ENCODE measurements around the gene SPHK2.
A peak's percentile ranks its signal among the peaks of the same experiment; 100 is the strongest.
"Not testable (repeated sequence)": the region's sequence is repeated elsewhere in the genome, so short reads cannot be mapped to it uniquely, and the experiment has no call there.

SPHK2 gene

GRCh38 chr19:48637449-48637947 is 18.2 kb downstream of the SPHK2 start:
- peak; percentile 97 to 98 for DNase-seq (ENCODE audit: low read depth in 2 of 2)

- peak in 1 of 2 donors; percentile 62 for DNase-seq (ENCODE audit: low read depth in 2 of 2)
Measured at GRCh38 chr19:48637948-48638830, 18.9 kb downstream of the SPHK2 start.

GRCh38 chr19:48638831-48639381 is 19.6 kb downstream of the SPHK2 start:
- no peak for DNase-seq (ENCODE audit: low read depth in 2 of 2)

DNA sequence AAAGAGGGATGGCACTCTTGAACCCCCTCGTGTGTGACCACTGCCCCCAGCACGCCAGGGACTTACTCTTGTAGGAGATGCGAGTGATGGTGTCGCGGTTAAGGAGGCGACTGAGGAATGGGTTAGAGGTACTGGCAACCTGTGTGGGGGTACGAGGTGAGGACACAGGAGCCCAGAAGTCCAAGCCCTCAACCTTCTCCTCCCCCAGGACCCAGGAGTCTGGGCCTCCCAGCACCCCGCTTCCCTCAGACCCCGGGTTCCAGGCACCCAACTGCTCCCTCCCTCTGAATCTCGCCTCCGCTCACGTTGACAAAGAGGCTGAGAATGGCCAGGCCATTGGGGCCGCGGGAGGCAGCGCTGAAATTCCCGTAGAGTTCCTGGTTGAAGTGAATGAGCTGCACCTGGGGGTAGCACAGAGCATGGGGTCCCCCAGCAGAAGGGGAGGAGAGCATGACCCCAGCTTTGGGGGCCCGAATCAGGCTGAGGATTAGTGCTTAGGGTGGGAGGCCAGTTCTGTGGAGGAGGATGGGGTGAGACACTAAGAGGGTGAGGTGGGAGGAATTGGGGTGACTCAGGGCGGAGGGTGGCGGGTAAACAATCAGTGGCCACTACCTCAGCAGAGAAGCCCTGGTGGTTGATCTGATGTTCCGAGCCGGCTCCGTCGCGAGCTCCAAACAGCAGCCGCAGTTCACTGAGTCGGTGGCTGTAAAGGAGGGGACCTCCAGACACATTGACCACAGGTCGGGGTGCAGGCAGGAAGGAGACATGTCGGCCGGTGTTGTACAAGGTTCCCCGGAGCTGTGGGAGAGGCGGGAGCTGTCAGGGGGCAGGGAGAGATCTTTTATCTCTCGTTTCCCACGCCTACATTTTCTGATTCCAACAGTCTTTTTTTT is 20.4 kb downstream of the SPHK2 start:
- no peak for DNase-seq (ENCODE audit: low read depth in 2 of 2)

DNA sequence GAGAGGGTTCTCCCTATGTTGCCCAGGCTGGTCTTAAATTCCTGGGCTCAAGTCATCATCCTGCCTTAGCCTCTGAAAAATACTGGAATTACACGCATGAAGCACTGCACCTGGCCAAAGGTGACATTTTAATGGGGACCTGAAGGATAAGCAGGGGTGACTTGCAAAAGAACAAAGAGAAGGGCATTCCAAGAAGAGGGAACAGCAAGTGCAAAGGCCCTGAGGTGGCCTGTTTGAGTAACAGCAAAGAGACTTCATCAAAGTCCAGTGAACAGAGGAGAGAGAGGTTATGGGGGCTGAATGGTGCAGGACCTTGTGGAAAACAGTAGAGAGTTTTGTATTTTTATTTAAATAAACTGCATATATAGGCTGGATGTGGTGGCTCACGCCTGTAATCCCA is 22.5 kb downstream of the SPHK2 start:
- DNase-seq (ENCODE audit: low read depth in 2 of 2), result no peak

- no peak for DNase-seq (ENCODE audit: low read depth in 2 of 2)
Measured at GRCh38 chr19:48642862-48643261, 23.6 kb downstream of the SPHK2 start.

GRCh38 chr19:48644355-48644754 is 25.0 kb downstream of the SPHK2 start:
- no peak for DNase-seq (ENCODE audit: low read depth in 2 of 2)

- peak; percentile 63 to 65 for DNase-seq (ENCODE audit: low read depth in 2 of 2)
Measured at GRCh38 chr19:48644839-48645619, 25.7 kb downstream of the SPHK2 start.

DNA sequence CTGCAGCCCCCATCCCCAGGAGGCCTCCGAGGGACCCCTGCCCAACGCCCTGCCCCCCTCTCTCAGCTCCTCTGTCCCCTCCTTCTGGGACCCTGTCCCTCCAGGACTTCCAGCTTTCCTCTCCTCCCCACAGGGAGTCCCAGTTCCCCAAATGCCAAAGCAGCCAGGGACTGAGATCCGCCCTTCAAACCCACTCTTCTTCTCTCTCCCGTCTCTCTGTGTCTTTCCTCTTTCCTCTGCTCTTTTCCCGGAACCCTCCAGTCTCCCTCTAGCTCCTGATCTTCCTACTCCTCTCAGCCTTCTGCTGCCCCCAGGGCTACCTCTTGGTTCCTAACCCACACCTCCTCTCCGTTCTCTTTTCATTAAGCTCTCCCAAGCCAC is 26.3 kb downstream of the SPHK2 start:
- DNase-seq (ENCODE audit: low read depth in 2 of 2), result no peak

- DNase-seq (ENCODE audit: low read depth in 2 of 2), result peak; percentile 88
Measured at GRCh38 chr19:48646001-48646721, 26.9 kb downstream of the SPHK2 start, which contains the start of gene CA11. CA11 (minus strand) TSS chr19:48646187; CDS start chr19:48645632, 555 bp downstream.

DNA sequence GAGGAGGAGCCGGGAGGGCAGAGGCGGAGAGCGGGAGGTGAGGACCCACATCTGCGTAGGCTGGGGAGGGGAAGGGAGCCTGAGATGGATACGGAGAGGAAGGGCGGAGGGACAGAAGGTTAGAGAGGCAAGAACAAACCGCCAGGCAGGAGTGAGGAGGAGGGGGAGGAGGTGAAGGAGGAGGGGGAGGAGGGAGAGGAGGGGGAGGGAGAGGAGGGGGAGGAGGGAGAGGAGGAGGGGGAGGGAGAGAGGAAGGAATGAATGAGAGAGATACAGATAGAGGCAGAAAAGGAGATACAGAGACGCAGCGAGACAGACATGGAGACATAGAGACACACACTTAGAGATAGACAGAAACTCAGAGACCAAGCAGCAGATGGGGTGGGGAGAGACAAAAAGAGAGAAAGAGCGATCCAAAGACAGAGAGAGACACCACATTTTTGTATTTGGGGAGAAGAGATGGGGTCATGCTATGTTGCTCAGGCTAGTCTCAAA is 27.5 kb downstream of the SPHK2 start:
- no peak for DNase-seq (ENCODE audit: low read depth in 2 of 2)

GRCh38 chr19:48648134-48648533 is 28.8 kb downstream of the SPHK2 start:
- DNase-seq (ENCODE audit: low read depth in 2 of 2), result no peak

DNA sequence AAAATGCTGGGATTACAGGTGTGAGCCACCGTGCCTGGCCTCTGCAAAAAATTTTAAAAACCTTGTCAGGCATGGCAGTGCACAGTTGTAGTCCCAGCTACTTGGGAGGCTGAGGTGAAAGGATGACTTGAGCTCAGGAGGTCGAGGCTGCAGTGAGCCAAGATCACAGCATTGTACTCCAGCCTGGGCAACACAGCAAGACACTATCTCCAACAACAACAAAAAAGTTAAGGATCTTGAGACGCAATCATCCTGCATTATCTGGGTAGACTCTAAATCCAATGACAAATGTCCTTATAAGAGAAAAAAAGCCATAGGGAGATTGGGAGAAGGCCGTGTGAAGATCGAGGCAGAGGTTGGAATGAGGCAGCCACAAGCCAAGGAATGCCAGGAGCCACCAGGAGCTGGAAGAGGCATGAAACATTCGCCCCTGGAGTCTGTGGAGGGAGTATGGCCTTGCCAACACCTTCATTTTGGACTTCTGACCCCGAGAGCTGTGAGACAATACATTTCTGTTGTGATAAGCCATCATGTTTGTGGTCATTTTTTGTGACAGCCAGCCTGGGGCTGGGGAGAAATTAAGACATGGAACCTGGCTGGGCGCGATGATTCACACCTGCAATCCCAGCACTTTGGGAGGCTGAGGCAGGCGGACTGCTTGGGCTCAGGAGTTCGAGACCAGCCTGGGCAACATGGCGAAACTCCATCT is 31.8 kb downstream of the SPHK2 start:
- no peak for DNase-seq (ENCODE audit: low read depth in 2 of 2)

GRCh38 chr19:48651683-48652048 is 32.4 kb downstream of the SPHK2 start:
- no peak for DNase-seq (ENCODE audit: low read depth in 2 of 2)

- DNase-seq (ENCODE audit: low read depth in 2 of 2), result no peak
Measured at GRCh38 chr19:48654299-48655059, 35.2 kb downstream of the SPHK2 start.

DNA sequence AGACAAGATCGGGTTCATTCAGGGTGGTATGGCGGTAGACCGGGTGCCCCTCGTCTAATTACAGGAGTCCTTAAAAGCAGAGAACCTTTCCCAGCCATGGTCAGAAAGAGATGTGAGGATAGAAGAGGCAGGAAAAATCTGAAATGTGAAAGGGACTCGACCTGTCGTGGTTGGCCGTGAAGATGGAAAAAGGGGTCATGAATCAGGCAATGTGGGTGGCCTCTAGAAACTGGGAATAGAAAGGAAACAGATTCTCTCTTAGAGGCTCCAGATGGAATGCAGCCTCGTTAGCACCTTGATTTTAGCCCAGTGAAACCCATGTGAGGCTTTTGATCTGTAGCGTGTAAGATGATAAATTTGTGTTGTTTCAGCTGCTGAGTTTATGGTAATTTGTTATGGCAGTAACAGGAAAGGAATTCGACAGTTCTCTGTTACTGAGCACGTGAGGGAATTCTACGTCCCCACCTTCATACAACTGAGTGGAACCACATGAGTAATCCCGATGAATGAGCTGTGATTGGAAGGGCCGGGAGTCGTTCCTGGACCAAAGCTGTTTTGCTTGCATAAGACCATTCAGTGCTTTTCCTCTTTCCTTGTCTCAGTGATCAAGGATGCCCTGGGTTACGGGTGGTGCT is 37.7 kb downstream of the SPHK2 start:
- DNase-seq (ENCODE audit: low read depth in 2 of 2), result no peak

GRCh38 chr19:48657828-48658227 is 38.5 kb downstream of the SPHK2 start:
- not testable (repeated sequence) for DNase-seq (ENCODE audit: low read depth in 2 of 2)

- DNase-seq (ENCODE audit: low read depth in 2 of 2), result no peak
Measured at GRCh38 chr19:48658483-48658882, 39.2 kb downstream of the SPHK2 start.

DNA sequence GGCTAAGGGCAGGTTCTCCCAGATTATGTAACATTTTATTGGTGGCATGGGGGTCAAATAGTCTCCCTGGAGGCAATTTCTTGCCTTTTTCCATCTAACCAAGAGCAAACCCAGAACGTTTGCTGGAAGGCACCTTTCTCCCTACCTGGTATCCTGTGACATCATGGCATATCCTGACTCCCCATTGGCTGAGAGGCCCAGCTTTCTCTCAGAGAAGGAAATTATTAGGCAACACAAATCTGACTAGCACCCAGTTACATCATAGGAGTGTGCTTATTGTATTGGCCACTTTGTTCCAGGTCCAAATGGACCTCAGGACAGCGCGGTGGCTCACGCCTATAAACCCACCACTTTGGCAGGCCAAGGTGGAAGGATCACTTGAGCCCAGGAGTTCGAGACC is 40.5 kb downstream of the SPHK2 start:
- no peak for DNase-seq (ENCODE audit: low read depth in 2 of 2)
